ENCODE results near the gene TMEM179.
"Not testable (repeated sequence)": the region's sequence is repeated elsewhere in the genome, so short reads cannot be mapped to it uniquely, and the experiment has no call there.

Gene TMEM179

GRCh38 chr14:104637546-104638003 lies 33.0 kb upstream of the TMEM179 start:
- no peak for DNase-seq

- not testable (repeated sequence) for DNase-seq
Measured at GRCh38 chr14:104636846-104637545, 32.4 kb upstream of the TMEM179 start.

GRCh38 chr14:104636131-104636530 lies 31.6 kb upstream of the TMEM179 start:
- DNase-seq = no peak

- DNase-seq = no peak
Measured at GRCh38 chr14:104635717-104636116, 31.1 kb upstream of the TMEM179 start.

- DNase-seq = no peak
Measured at GRCh38 chr14:104634886-104635570, 30.5 kb upstream of the TMEM179 start.

- DNase-seq = no peak
Measured at GRCh38 chr14:104634138-104634760, 29.7 kb upstream of the TMEM179 start.

GRCh38 chr14:104633276-104634137 lies 28.9 kb upstream of the TMEM179 start:
- DNase-seq = no peak

GRCh38 chr14:104632781-104633180 lies 28.2 kb upstream of the TMEM179 start:
- DNase-seq = no peak

- DNase-seq = no peak
Measured at GRCh38 chr14:104624939-104625338, 20.4 kb upstream of the TMEM179 start.

GRCh38 chr14:104614126-104614812 lies 9.7 kb upstream of the TMEM179 start:
- DNase-seq = no peak

GRCh38 chr14:104611881-104612280 lies 7.3 kb upstream of the TMEM179 start:
- DNase-seq = no peak

GRCh38 chr14:104610749-104611310 lies 6.3 kb upstream of the TMEM179 start:
- DNase-seq = no peak

GRCh38 chr14:104609666-104610065 lies 5.1 kb upstream of the TMEM179 start:
- DNase-seq = no peak

GRCh38 chr14:104603711-104604401 lies 716 bp downstream of the TMEM179 start:
- peak; percentile 51 for DNase-seq

- DNase-seq = no peak
Measured at GRCh38 chr14:104602933-104603325, 1.6 kb downstream of the TMEM179 start.

- DNase-seq = no peak
Measured at GRCh38 chr14:104602315-104602932, 2.1 kb downstream of the TMEM179 start.

- no peak for DNase-seq
Measured at GRCh38 chr14:104601786-104602185, 2.8 kb downstream of the TMEM179 start.

GRCh38 chr14:104600805-104601204 lies 3.8 kb downstream of the TMEM179 start:
- DNase-seq = no peak

GRCh38 chr14:104600141-104600643 lies 4.4 kb downstream of the TMEM179 start:
- DNase-seq = peak; percentile 24

GRCh38 chr14:104599446-104599845 lies 5.1 kb downstream of the TMEM179 start:
- no peak for DNase-seq

- no peak for DNase-seq
Measured at GRCh38 chr14:104598910-104599273, 5.7 kb downstream of the TMEM179 start.
